Neuronal stem cell (in vitro differentiated cells): ENCODE data around the gene GNAT2.

Experiments
- DNase-seq: peaks from one replicate; pipeline ENCODE4 v3.0.0-alpha.2; 2013; ENCODE audit warnings: low spot score
- H2AFZ ChIP-seq: one replicate; pipeline ENCODE4 v1.6.1; 2013; ENCODE audit warnings: mild to moderate bottlenecking, low read length, inconsistent platforms
- H2AK5ac ChIP-seq: 2 replicates; pipeline ENCODE4 v1.6.1; 2013; ENCODE audit warnings: low read depth, mild to moderate bottlenecking, inconsistent platforms, low read length, moderate library complexity, mixed read lengths
- H2BK120ac ChIP-seq: 2 replicates; pipeline ENCODE4 v1.6.1; 2013; ENCODE audit warnings: low read depth, mild to moderate bottlenecking, inconsistent platforms, low read length, moderate library complexity, mixed read lengths
- H2BK12ac ChIP-seq: one replicate; pipeline ENCODE4 v1.6.1; 2013; ENCODE audit warnings: low read length, inconsistent platforms
- H2BK15ac ChIP-seq: 2 replicates; pipeline ENCODE4 v1.6.1; 2013; ENCODE audit warnings: mild to moderate bottlenecking, low read length, inconsistent platforms, mixed read lengths
- H2BK5ac ChIP-seq: one replicate; pipeline ENCODE4 v1.6.1; 2013; ENCODE audit warnings: inconsistent platforms, mild to moderate bottlenecking, low read length, moderate library complexity
- H3K14ac ChIP-seq: one replicate; pipeline ENCODE4 v1.6.1; 2013; ENCODE audit warnings: low read length, inconsistent platforms
- H3K18ac ChIP-seq: 2 replicates; pipeline ENCODE4 v1.6.1; 2013; ENCODE audit warnings: low read length, inconsistent platforms
- H3K23ac ChIP-seq: 2 replicates; pipeline ENCODE4 v1.6.1; 2013; ENCODE audit warnings: low read depth, mild to moderate bottlenecking, mixed read lengths, low read length, inconsistent platforms; ENCODE audit not compliant: poor library complexity
- H3K27ac ChIP-seq: replicated peaks from 3 replicates; pipeline ENCODE4 v1.5.1; 2013; ENCODE audit warnings: low read length, inconsistent platforms
- H3K27me3 ChIP-seq, 3 experiments: 2 replicates each; pipeline ENCODE4 v1.6.1; 2013; ENCODE audit warnings: low read length in 3 of 3, mild to moderate bottlenecking in 2 of 3, inconsistent platforms in 1 of 3, low read depth in 1 of 3, mixed read lengths in 1 of 3, moderate library complexity in 1 of 3; ENCODE audit not compliant: control insufficient read depth in 3 of 3, insufficient read depth in 3 of 3
- H3K36me3 ChIP-seq, 2 donors: replicated peaks in 1 of 2; 2 replicates each; pipeline ENCODE4 v1.6.1; 2013; ENCODE audit warnings: low read length in 2 of 2; ENCODE audit not compliant: control insufficient read depth in 2 of 2, insufficient read depth in 2 of 2
- H3K4ac ChIP-seq: 2 replicates; pipeline ENCODE4 v1.6.1; 2013; ENCODE audit warnings: inconsistent platforms, mild to moderate bottlenecking, low read length, moderate library complexity
- H3K4me1 ChIP-seq, 2 donors: 1 replicate in 1 of 2; 2 replicates in 1 of 2; pipeline ENCODE4 v1.6.1; 2013; ENCODE audit warnings: low read length in 2 of 2, low read depth in 1 of 2; ENCODE audit not compliant: control insufficient read depth in 2 of 2, insufficient read depth in 1 of 2
- H3K4me2 ChIP-seq: one replicate; pipeline ENCODE4 v1.6.1; 2013; ENCODE audit warnings: mild to moderate bottlenecking, low read length, inconsistent platforms; ENCODE audit not compliant: insufficient read depth, poor library complexity, severe bottlenecking
- H3K4me3 ChIP-seq, 2 donors: 2 replicates each; pipeline ENCODE4 v1.5.1; 2013; ENCODE audit warnings: low read length in 2 of 2, mild to moderate bottlenecking in 2 of 2, inconsistent platforms in 1 of 2, moderate library complexity in 1 of 2
- H3K79me1 ChIP-seq: one replicate; pipeline ENCODE4 v1.6.1; 2013; ENCODE audit warnings: low read depth, mild to moderate bottlenecking, inconsistent platforms, low read length, moderate library complexity
- H3K9ac ChIP-seq: one replicate; pipeline ENCODE4 v1.6.1; 2013; ENCODE audit warnings: mild to moderate bottlenecking, low read depth, low read length, inconsistent platforms; ENCODE audit not compliant: poor library complexity
- H3K9me3 ChIP-seq, 2 donors: replicated peaks in 1 of 2; 2 replicates each; pipeline versions ENCODE3 to v1.6.1; 2013; ENCODE audit warnings: low read length in 2 of 2, mild to moderate bottlenecking in 2 of 2, inconsistent platforms in 1 of 2, low read depth in 1 of 2, mixed read lengths in 1 of 2, moderate library complexity in 1 of 2; ENCODE audit not compliant: control insufficient read depth in 2 of 2, insufficient read depth in 1 of 2
- H4K8ac ChIP-seq: one replicate; pipeline ENCODE4 v1.6.1; 2013; ENCODE audit warnings: low read depth, mild to moderate bottlenecking, inconsistent platforms, low read length, moderate library complexity
- H4K91ac ChIP-seq: one replicate; pipeline ENCODE4 v1.6.1; 2013; ENCODE audit warnings: low read length, low read depth, mild to moderate bottlenecking, inconsistent platforms; ENCODE audit not compliant: poor library complexity
- WGBS, 2 donors: extraction: QIAGEN DNeasy Blood & Tissue Kit; methylation state at CpG; one replicate each; pipeline ENCODE4 v1.1.7; 2013; ENCODE audit warnings: missing lambda C conversion rate in 2 of 2, mixed read lengths in 1 of 2; ENCODE audit not compliant: insufficient read length in 2 of 2, insufficient replicate concordance in 1 of 2; ENCODE audit errors: extremely low coverage in 2 of 2; 5-methylcytosine and 5-hydroxymethylcytosine counted together

The GNAT2 gene

GRCh38 chr1:109655615-109656519 lies 36.5 kb upstream of the GNAT2 start, which contains the start of gene GSTM4:
GSTM4 (plus strand) TSS chr1:109656099; CDS start chr1:109656390, 291 bp downstream.
- Histone ChIP-seq H2BK15ac (no peak within 1 kb of the TSS), H2AFZ (peak within 1 kb of the TSS; percentile 99), H2AK5ac (no peak within 1 kb of the TSS), H3K36me3 (peaks cover 0 to 14% of the 10 kb centered on the region in 2 donors), H3K14ac (peak within 1 kb of the TSS; percentile 98), H3K23ac (peak within 1 kb of the TSS; percentile 58), H3K4me2 (peak within 1 kb of the TSS; percentile 71), H2BK5ac (peak within 1 kb of the TSS; percentile 72), H2BK12ac (no peak within 1 kb of the TSS), H3K4me3 (peak within 1 kb of the TSS; percentile 83 to 94), H3K27me3 (peaks cover 0 to 13% (median 11%) of the 10 kb centered on the region in 3 experiments), H3K18ac (peak within 1 kb of the TSS; percentile 89), H3K4ac (no peak within 1 kb of the TSS), H4K91ac (no peak within 1 kb of the TSS), H3K4me1 (peaks cover 3 to 9% of the 10 kb centered on the region in 2 donors), H3K9ac (peak within 1 kb of the TSS; percentile 85), H4K8ac (no peak within 1 kb of the TSS), H3K9me3 (no peaks in the 10 kb centered on the region), H2BK120ac (no peak within 1 kb of the TSS), H3K79me1 (no peaks in the 10 kb centered on the region), H3K27ac (no peak within 1 kb of the TSS)
- WGBS, 2 donors: no CpG with 5 or more reads among the region's 54 CpGs
- peak; percentile 68 for DNase-seq

DNA sequence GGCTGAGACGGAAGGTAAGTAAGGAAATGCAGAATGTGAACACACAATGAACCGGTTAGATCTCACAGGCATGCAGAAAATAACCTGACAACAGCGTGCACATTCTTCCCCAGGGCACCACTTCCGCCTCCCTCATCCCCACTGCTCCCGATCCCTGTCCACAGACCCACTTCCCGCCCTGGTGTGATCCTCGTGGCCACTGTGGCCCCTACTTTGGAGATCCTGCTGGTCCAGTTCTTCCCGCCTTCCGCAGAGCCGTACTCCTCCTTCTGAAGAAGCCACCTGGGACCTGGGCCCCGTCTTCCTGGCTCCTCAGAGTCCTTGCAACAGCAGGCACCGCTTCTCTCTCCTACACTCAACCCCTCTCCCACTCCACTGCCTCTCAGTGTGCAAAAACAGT lies 35.1 kb upstream of the GNAT2 start:
- Histone ChIP-seq H3K4me2 (no peak overlapping the region), H2AFZ (no peak overlapping the region), H2BK15ac (no peak overlapping the region), H4K91ac (no peak overlapping the region), H3K4me1 (peaks cover 3 to 9% of the 10 kb centered on the region in 2 donors), H2AK5ac (peak overlapping the region; percentile 79), H3K36me3 (peaks cover 0 to 8% of the 10 kb centered on the region in 2 donors), H3K14ac (no peak overlapping the region), H3K4ac (peak overlapping the region; percentile 59), H3K27ac (no peak overlapping the region), H2BK12ac (no peak overlapping the region), H2BK120ac (no peak overlapping the region), H3K79me1 (no peaks in the 10 kb centered on the region), H4K8ac (no peak overlapping the region), H3K23ac (no peak overlapping the region), H3K27me3 (peaks cover 0 to 17% (median 11%) of the 10 kb centered on the region in 3 experiments), H3K9me3 (no peaks in the 10 kb centered on the region), H3K18ac (peak overlapping the region; percentile 11), H3K9ac (no peak overlapping the region), H3K4me3 (no peak overlapping the region), H2BK5ac (no peak overlapping the region)
- no CpG with 5 or more reads among the region's 12 CpGs for WGBS, 2 donors
- no peak for DNase-seq

GRCh38 chr1:109653306-109653705 lies 33.9 kb upstream of the GNAT2 start:
- Histone ChIP-seq H3K4me1 (peaks cover 3 to 9% of the 10 kb centered on the region in 2 donors), H2BK120ac (no peak overlapping the region), H3K4me3 (no peak overlapping the region), H3K27me3 (peaks cover 0 to 17% (median 11%) of the 10 kb centered on the region in 3 experiments), H2AFZ (no peak overlapping the region), H3K9ac (no peak overlapping the region), H3K14ac (no peak overlapping the region), H3K23ac (no peak overlapping the region), H3K27ac (no peak overlapping the region), H4K91ac (no peak overlapping the region), H4K8ac (no peak overlapping the region), H3K36me3 (no peaks in the 10 kb centered on the region), H3K79me1 (no peaks in the 10 kb centered on the region), H3K4ac (no peak overlapping the region), H2BK12ac (no peak overlapping the region), H2BK15ac (no peak overlapping the region), H3K18ac (no peak overlapping the region), H2AK5ac (no peak overlapping the region), H3K9me3 (no peaks in the 10 kb centered on the region), H3K4me2 (no peak overlapping the region), H2BK5ac (no peak overlapping the region)
- no CpG with 5 or more reads among the region's 2 CpGs for WGBS, 2 donors
- DNase-seq: no peak

- Histone ChIP-seq H3K4me3 (no peak overlapping the region), H3K14ac (no peak overlapping the region)
Observed at GRCh38 chr1:109652402-109652801, 33.0 kb upstream of the GNAT2 start.

More at GRCh38 chr1:109652402-109652801, 33.0 kb upstream of the GNAT2 start:
- Histone ChIP-seq H2BK120ac (no peak overlapping the region), H3K9me3 (no peaks in the 10 kb centered on the region), H3K27me3 (peaks cover 0 to 17% (median 11%) of the 10 kb centered on the region in 3 experiments), H4K91ac (no peak overlapping the region), H2AK5ac (no peak overlapping the region), H2BK5ac (no peak overlapping the region), H3K18ac (no peak overlapping the region), H2AFZ (no peak overlapping the region), H3K9ac (no peak overlapping the region), H3K27ac (no peak overlapping the region), H3K36me3 (no peaks in the 10 kb centered on the region), H2BK12ac (no peak overlapping the region), H4K8ac (no peak overlapping the region), H3K23ac (no peak overlapping the region), H3K79me1 (no peaks in the 10 kb centered on the region), H3K4me1 (peaks cover 3 to 5% of the 10 kb centered on the region in 2 donors), H3K4me2 (no peak overlapping the region), H2BK15ac (no peak overlapping the region), H3K4ac (no peak overlapping the region)
- no peak for DNase-seq
- WGBS, 2 donors: no CpG with 5 or more reads among the region's 2 CpGs
